IMR-90 (cell line): ENCODE data around the gene LEP. TPM values are rescaled to one million over a fixed set of nuclear protein-coding genes. Genes with fewer than 3 reads are reported as not detected.
A peak's percentile ranks its signal among the peaks of the same experiment; 100 is the strongest.

Source experiments
- ATAC-seq: fragments of 200-7000 bp; cut with Tn5 transposase; 2 replicates; pipeline ENCODE4 v1.9.1; 2020; ENCODE audit warnings: low read depth, mild to moderate bottlenecking, moderate library complexity
- BruUV-seq: library from RNA; stranded (reverse); fragments of 400-500 nt; replicated peaks from 2 replicates; lab custom pipeline; 2021; lab: Mats Ljungman, UMichigan
- CTCF ChIA-PET: fragments of 300-600 bp; formaldehyde crosslinking; extraction: SDS; loops from one replicate; lab custom pipeline; 2021; ENCODE audit warnings: antibody characterized with exemption; lab: Yijun Ruan, JAX
- POLR2A ChIA-PET: fragments of 300-600 bp; sonication (Branson Sonifier 250); formaldehyde crosslinking; loops from one replicate; lab custom pipeline; 2022; ENCODE audit warnings: antibody characterized with exemption; ENCODE audit not compliant: unreplicated experiment; lab: Charles Lee
- DNase-seq: peaks from one replicate; pipeline ENCODE4 v3.0.0; 2013
- H2AFZ ChIP-seq: replicated peaks from 2 replicates; pipeline ENCODE3; 2013; ENCODE audit warnings: low read length, mild to moderate bottlenecking; ENCODE audit not compliant: poor library complexity
- H2AK5ac ChIP-seq: 2 replicates; pipeline ENCODE4 v1.6.1; 2013; ENCODE audit warnings: low read depth, low read length, inconsistent platforms
- H2AK9ac ChIP-seq: replicated peaks from 2 replicates; pipeline ENCODE3; 2013; ENCODE audit warnings: mild to moderate bottlenecking, low read depth, low read length, moderate library complexity; ENCODE audit not compliant: poor library complexity
- H2BK120ac ChIP-seq: 2 replicates; pipeline ENCODE4 v1.6.1; 2013; ENCODE audit warnings: low read depth, low read length, inconsistent platforms
- H2BK15ac ChIP-seq: 3 replicates; pipeline ENCODE4 v1.6.1; 2013; ENCODE audit warnings: low read depth, low read length, inconsistent platforms
- H2BK20ac ChIP-seq: 2 replicates; pipeline ENCODE4 v1.6.1; 2013; ENCODE audit warnings: low read depth, mild to moderate bottlenecking, inconsistent platforms, low read length, moderate library complexity
- H2BK5ac ChIP-seq: 2 replicates; pipeline ENCODE4 v1.6.1; 2013; ENCODE audit warnings: mild to moderate bottlenecking, low read depth, low read length, inconsistent platforms; ENCODE audit not compliant: poor library complexity, severe bottlenecking
- H3K14ac ChIP-seq: replicated peaks from 2 replicates; pipeline ENCODE4 v1.6.1; 2013; ENCODE audit warnings: low read depth, low read length, inconsistent platforms
- H3K18ac ChIP-seq: 2 replicates; pipeline ENCODE4 v1.6.1; 2013; ENCODE audit warnings: low read depth, low read length, control low read depth
- H3K23ac ChIP-seq: 2 replicates; pipeline ENCODE4 v1.6.1; 2013; ENCODE audit warnings: low read depth, low read length, inconsistent platforms
- H3K27ac ChIP-seq: 2 replicates; pipeline ENCODE4 v1.5.1; 2013; ENCODE audit warnings: mild to moderate bottlenecking, control low read depth, low read length; ENCODE audit not compliant: insufficient read depth
- H3K27me3 ChIP-seq: 2 replicates; pipeline ENCODE4 v1.6.1; 2013; ENCODE audit warnings: low read length; ENCODE audit not compliant: control insufficient read depth, insufficient read depth
- H3K36me3 ChIP-seq: 2 replicates; pipeline ENCODE4 v1.6.1; 2013; ENCODE audit warnings: low read length, mixed read lengths; ENCODE audit not compliant: control insufficient read depth, insufficient read depth
- H3K4ac ChIP-seq: 2 replicates; pipeline ENCODE4 v1.6.1; 2013; ENCODE audit warnings: low read depth, low read length, inconsistent platforms
- H3K4me1 ChIP-seq: 2 replicates; pipeline ENCODE4 v1.6.1; 2013; ENCODE audit warnings: low read length, mixed read lengths; ENCODE audit not compliant: control insufficient read depth, insufficient read depth
- H3K4me2 ChIP-seq: 2 replicates; pipeline ENCODE4 v1.6.1; 2013; ENCODE audit warnings: low read depth, mild to moderate bottlenecking, control low read depth, low read length, moderate library complexity
- H3K4me3 ChIP-seq: 2 replicates; pipeline ENCODE4 v1.5.1; 2013; ENCODE audit warnings: low read depth, mild to moderate bottlenecking, control low read depth, low read length, moderate library complexity; ENCODE audit not compliant: insufficient read depth
- H3K56ac ChIP-seq: 2 replicates; pipeline ENCODE4 v1.6.1; 2013; ENCODE audit warnings: low read length, inconsistent platforms; ENCODE audit not compliant: insufficient read depth; ENCODE audit errors: extremely low read depth
- H3K79me1 ChIP-seq, 2 experiments: 2 replicates each; pipeline ENCODE4 v1.6.1; 2013; ENCODE audit warnings: low read length in 2 of 2, inconsistent platforms in 1 of 2, low read depth in 1 of 2
- H3K9ac ChIP-seq: 2 replicates; pipeline ENCODE4 v1.6.1; 2013; ENCODE audit warnings: low read depth, low read length, control low read depth
- H3K9me1 ChIP-seq: 2 replicates; pipeline ENCODE4 v1.6.1; 2013; ENCODE audit warnings: low read length, inconsistent platforms; ENCODE audit not compliant: insufficient read depth
- H3K9me3 ChIP-seq: 2 replicates; pipeline ENCODE4 v1.6.1; 2013; ENCODE audit warnings: low read length; ENCODE audit not compliant: control insufficient read depth, insufficient read depth
- H4K20me1 ChIP-seq: 2 replicates; pipeline ENCODE4 v1.6.1; 2013; ENCODE audit warnings: low read length, inconsistent platforms; ENCODE audit not compliant: insufficient read depth
- H4K5ac ChIP-seq: 2 replicates; pipeline ENCODE4 v1.6.1; 2013; ENCODE audit warnings: mild to moderate bottlenecking, low read depth, low read length, control low read depth
- H4K8ac ChIP-seq, 2 experiments: 2 replicates each; pipeline ENCODE4 v1.6.1; 2013; ENCODE audit warnings: low read depth in 2 of 2, low read length in 2 of 2, control low read depth in 1 of 2, inconsistent platforms in 1 of 2
- H4K91ac ChIP-seq: 2 replicates; pipeline ENCODE4 v1.6.1; 2013; ENCODE audit warnings: low read depth, low read length, inconsistent platforms; ENCODE audit not compliant: insufficient read depth
- CEBPB ChIP-seq: IDR thresholded peaks from 2 replicates; pipeline ENCODE4 v1.6.1; 2012; ENCODE audit warnings: low read depth, low read length, improper control_type of control experiment
- CHD1 ChIP-seq: IDR thresholded peaks from 2 replicates; pipeline ENCODE4 v1.6.1; 2012; ENCODE audit warnings: low read depth, low read length, improper control_type of control experiment
- CTCF ChIP-seq: conservative IDR thresholded peaks from 2 replicates; pipeline ENCODE4 v1.5.1; 2012; ENCODE audit warnings: mild to moderate bottlenecking, low read depth, low read length, improper control_type of control experiment
- FOS ChIP-seq: fragments of 150-350 bp; IDR thresholded peaks from 2 replicates; pipeline ENCODE4 v1.6.1; 2016; ENCODE audit warnings: low read depth, low read length
- MAZ ChIP-seq: IDR thresholded peaks from 2 replicates; pipeline ENCODE4 v1.6.1; 2012; ENCODE audit warnings: low read depth, mild to moderate bottlenecking, low read length, improper control_type of control experiment, moderate library complexity, borderline replicate concordance
- MXI1 ChIP-seq: IDR thresholded peaks from 2 replicates; pipeline ENCODE4 v1.6.1; 2012; ENCODE audit warnings: low read depth, mild to moderate bottlenecking, low read length, moderate library complexity, borderline replicate concordance
- NFE2L2 ChIP-seq: fragments of 150-350 bp; IDR thresholded peaks from 2 replicates; pipeline ENCODE4 v1.6.1; 2016; ENCODE audit warnings: low read depth, mild to moderate bottlenecking, low read length
- RCOR1 ChIP-seq: IDR thresholded peaks from 2 replicates; pipeline ENCODE4 v1.6.1; 2012; ENCODE audit warnings: mild to moderate bottlenecking, low read length, improper control_type of control experiment; ENCODE audit not compliant: insufficient replicate concordance
- RFX5 ChIP-seq: IDR thresholded peaks from 2 replicates; pipeline ENCODE4 v1.8.0; 2012; ENCODE audit warnings: low read depth, mild to moderate bottlenecking, low read length, moderate library complexity
- SMC3 ChIP-seq: fragments of 150-350 bp; IDR thresholded peaks from 2 replicates; pipeline ENCODE4 v1.6.1; 2016; ENCODE audit warnings: low read depth, mild to moderate bottlenecking, antibody characterized with exemption, low read length, moderate library complexity
- USF2 ChIP-seq: fragments of 150-350 bp; IDR thresholded peaks from 2 replicates; pipeline ENCODE4 v1.6.1; 2017; ENCODE audit warnings: mild to moderate bottlenecking, antibody characterized with exemption, low read length, low read depth
- WGBS, 2 experiments: methylation state at CpG; one replicate each; pipeline versions ENCODE4 v1.1.5 to v1.1.7; 2013; ENCODE audit warnings: missing lambda C conversion rate in 2 of 2; ENCODE audit not compliant: insufficient read length in 1 of 2; ENCODE audit errors: extremely low coverage in 2 of 2; 5-methylcytosine and 5-hydroxymethylcytosine counted together
- dilution Hi-C: fragments of 300-500 bp; cut with HindIII; formaldehyde crosslinking; loops from one replicate; pipeline ENCODE4 v1.14.3; 2018; ENCODE audit warnings: low sequenced_read_pairs; ENCODE audit not compliant: unreplicated experiment
- in situ Hi-C: fragments of 300-500 bp; cut with MboI; formaldehyde crosslinking; loops from 3 replicates; pipeline ENCODE4 v1.14.3; 2019; ENCODE audit warnings: low sequenced_read_pairs, inconsistent platforms, mixed read lengths
- intact Hi-C: fragments of 100-400 bp; cut with micrococcal nuclease; formaldehyde crosslinking; loops from 2 replicates; pipeline ENCODE4 v1.10.0; 2022
- polyA plus RNA-seq, 3 experiments: library from polyadenylated mRNA; depleted of rRNA; stranded (reverse); fragments of >200 nt; gene quantifications; 2 replicates each; pipeline ENCODE4 v1.2.3, GENCODE V29; 2012; ENCODE audit warnings: low replicate concordance in 1 of 3
- total RNA-seq: library from RNA; depleted of rRNA; stranded (reverse); fragments of >200 nt; gene quantifications from 2 replicates; pipeline ENCODE4 v1.2.3, GENCODE V29; 2012

LEP gene
- total and polyA plus RNA-seq, 2 of the 4 experiments (the other 2 are of a cell fraction): not detected

GRCh38 chr7:128235471-128235870 is 5.6 kb upstream of the LEP start:
- no peak overlapping the region for H2AK9ac ChIP-seq
- H3K23ac ChIP-seq: no peak overlapping the region
- no peak overlapping the region for H3K14ac ChIP-seq
- H2BK20ac ChIP-seq: no peak overlapping the region
- WGBS, 2 experiments: 52% methylated on average over 2 of the region's 7 CpGs; no CpG with 5 or more reads in 1 of the 2 experiments
- no peak overlapping the region for H4K5ac ChIP-seq
- no peak overlapping the region for H3K4me2 ChIP-seq
- dilution Hi-C loops: no loop called here
- H2AFZ ChIP-seq: peak overlapping the region; percentile 23
- no peak overlapping the region for H4K91ac ChIP-seq
- no peak overlapping the region for H2BK5ac ChIP-seq
- ATAC-seq (no peak), DNase-seq (no peak)
- intact Hi-C loops: no loop called here
- no peak overlapping the region for H3K9ac ChIP-seq
- ChIA-PET CTCF (no interaction called here), POLR2A (no interaction called here)
- no peak overlapping the region for H3K4me3 ChIP-seq
- no peaks in the 10 kb centered on the region for H3K36me3 ChIP-seq
- no peak overlapping the region for H3K27ac ChIP-seq
- no peak overlapping the region for H3K56ac ChIP-seq
- no peak overlapping the region for H2BK120ac ChIP-seq
- H3K4me1 ChIP-seq: no peaks in the 10 kb centered on the region
- no peak overlapping the region for H4K8ac ChIP-seq
- no peak overlapping the region for H2AK5ac ChIP-seq
- H3K27me3 ChIP-seq: peaks cover 41% of the 10 kb centered on the region
- H4K20me1 ChIP-seq: no peaks in the 10 kb centered on the region
- in situ Hi-C loops: no loop called here
- H2BK15ac ChIP-seq: no peak overlapping the region
- no peak overlapping the region for H3K4ac ChIP-seq
- H3K79me1 ChIP-seq: no peaks in the 10 kb centered on the region
- TF ChIP-seq MAZ: no peak
- no peak for TF ChIP-seq FOS
- no peak for TF ChIP-seq CEBPB
- no peak for TF ChIP-seq CHD1
- no peak for TF ChIP-seq USF2
- TF ChIP-seq RCOR1: no peak
- TF ChIP-seq SMC3: no peak
- TF ChIP-seq MXI1: no peak
- no peak for TF ChIP-seq RFX5
- TF ChIP-seq CTCF: no peak
- TF ChIP-seq NFE2L2: no peak
- H3K9me3 ChIP-seq: peaks cover 10% of the 10 kb centered on the region
- no peak overlapping the region for H3K18ac ChIP-seq
- BruUV-seq: no TSS peak
- no peaks in the 10 kb centered on the region for H3K9me1 ChIP-seq
